ENCODE data around the gene THEMIS.
"Not testable (repeated sequence)": the region's sequence is repeated elsewhere in the genome, so short reads cannot be mapped to it uniquely, and the experiment has no call there.

Gene THEMIS

GRCh38 chr6:127718694-127719093 is 182.2 kb downstream of the THEMIS start:
- DNase-seq (ENCODE audit: low spot score), result no peak

GRCh38 chr6:127717384-127717783 is 183.5 kb downstream of the THEMIS start:
- no peak for DNase-seq (ENCODE audit: low spot score)

GRCh38 chr6:127716465-127716864 is 184.4 kb downstream of the THEMIS start:
- no peak for DNase-seq (ENCODE audit: low spot score)

- DNase-seq (ENCODE audit: low spot score), result no peak
Observed at GRCh38 chr6:127710668-127711067, 190.2 kb downstream of the THEMIS start.

- no peak for DNase-seq (ENCODE audit: low spot score)
Observed at GRCh38 chr6:127706216-127706615, 194.6 kb downstream of the THEMIS start.

- DNase-seq (ENCODE audit: low spot score), result no peak
Observed at GRCh38 chr6:127695108-127695507, 205.8 kb downstream of the THEMIS start.

- no peak for DNase-seq (ENCODE audit: low spot score)
Observed at GRCh38 chr6:127691146-127691545, 209.7 kb downstream of the THEMIS start.

- no peak for DNase-seq (ENCODE audit: low spot score)
Observed at GRCh38 chr6:127690588-127690987, 210.3 kb downstream of the THEMIS start.

GRCh38 chr6:127690092-127690491 is 210.8 kb downstream of the THEMIS start:
- no peak for DNase-seq (ENCODE audit: low spot score)

GRCh38 chr6:127687490-127687889 is 213.4 kb downstream of the THEMIS start:
- DNase-seq (ENCODE audit: low spot score), result not testable (repeated sequence)

- no peak for DNase-seq (ENCODE audit: low spot score)
Observed at GRCh38 chr6:127686084-127686483, 214.8 kb downstream of the THEMIS start.

GRCh38 chr6:127684501-127684900 is 216.4 kb downstream of the THEMIS start:
- DNase-seq (ENCODE audit: low spot score), result no peak

Data from left forelimb (tissue), 1 donor.